ENCODE data around the gene BEND5. TPM values are rescaled to one million over a fixed set of nuclear protein-coding genes. Genes with fewer than 3 reads are reported as not detected.

The BEND5 gene
- total and polyA plus RNA-seq, 11 donors, result 0.85 to 6.4 (median 3.5) TPM

- Histone ChIP-seq H3K27me3 (no peaks in the 10 kb centered on the region), H3K9me3 (no peaks in the 10 kb centered on the region), H3K36me3 (peaks cover 0 to 33% (median 7%) of the 10 kb centered on the region in 9 donors), H3K4me1 (no peaks in the 10 kb centered on the region), H3K27ac (no peak overlapping the region), H3K4me3 (no peak overlapping the region)
- DNase-seq, result no peak
- intact Hi-C loops (cut with DNase I), result no loop called here
- 87 to 93% (median 91%) methylated on average over 5 of the region's 5 CpGs for WGBS, 4 donors
- no peak for TF ChIP-seq POLR2A (IDR thresholded peaks at IDR 0.05)
- TF ChIP-seq, protein P1, sequence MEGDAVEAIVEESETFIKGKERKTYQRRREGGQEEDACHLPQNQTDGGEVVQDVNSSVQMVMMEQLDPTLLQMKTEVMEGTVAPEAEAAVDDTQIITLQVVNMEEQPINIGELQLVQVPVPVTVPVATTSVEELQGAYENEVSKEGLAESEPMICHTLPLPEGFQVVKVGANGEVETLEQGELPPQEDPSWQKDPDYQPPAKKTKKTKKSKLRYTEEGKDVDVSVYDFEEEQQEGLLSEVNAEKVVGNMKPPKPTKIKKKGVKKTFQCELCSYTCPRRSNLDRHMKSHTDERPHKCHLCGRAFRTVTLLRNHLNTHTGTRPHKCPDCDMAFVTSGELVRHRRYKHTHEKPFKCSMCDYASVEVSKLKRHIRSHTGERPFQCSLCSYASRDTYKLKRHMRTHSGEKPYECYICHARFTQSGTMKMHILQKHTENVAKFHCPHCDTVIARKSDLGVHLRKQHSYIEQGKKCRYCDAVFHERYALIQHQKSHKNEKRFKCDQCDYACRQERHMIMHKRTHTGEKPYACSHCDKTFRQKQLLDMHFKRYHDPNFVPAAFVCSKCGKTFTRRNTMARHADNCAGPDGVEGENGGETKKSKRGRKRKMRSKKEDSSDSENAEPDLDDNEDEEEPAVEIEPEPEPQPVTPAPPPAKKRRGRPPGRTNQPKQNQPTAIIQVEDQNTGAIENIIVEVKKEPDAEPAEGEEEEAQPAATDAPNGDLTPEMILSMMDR (IDR thresholded peaks at IDR 0.05), result no peak
- no peak for ATAC-seq
These were observed 51.2 kb downstream of the BEND5 start for GRCh38 chr1:48725341-48726046.

DNA sequence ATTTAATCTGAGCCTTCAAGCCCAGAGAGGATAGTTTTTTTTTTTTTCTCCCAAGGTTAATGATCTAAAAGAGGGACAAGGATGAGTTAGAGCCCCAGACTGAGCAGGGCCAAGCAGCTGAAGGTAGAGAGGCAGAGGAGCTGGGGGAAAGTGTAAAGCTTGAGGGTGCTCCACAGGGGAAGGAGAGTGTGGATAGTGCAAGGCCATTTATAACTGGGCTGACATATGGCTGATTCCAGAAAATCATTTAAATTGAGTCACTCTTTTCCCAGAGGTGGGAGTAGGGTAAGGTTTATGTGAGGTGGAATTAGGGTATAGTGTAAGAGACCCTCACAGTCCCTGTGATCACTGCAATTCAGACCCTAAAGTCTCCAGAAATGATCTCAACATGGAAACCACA, 55.8 kb downstream of the BEND5 start:
- H3K36me3 ChIP-seq, result no peaks in the 10 kb centered on the region
- no peak overlapping the region for H3K27ac ChIP-seq
- no peak for ATAC-seq
- H3K27me3 ChIP-seq, result no peaks in the 10 kb centered on the region
- no peak overlapping the region for H3K4me3 ChIP-seq
- DNase-seq, result no peak
- no peaks in the 10 kb centered on the region for H3K4me1 ChIP-seq
- no peaks in the 10 kb centered on the region for H3K9me3 ChIP-seq
- intact Hi-C loops (cut with DNase I), result no loop called here
- TF ChIP-seq, protein P1 (IDR thresholded peaks at IDR 0.05), result no peak
- TF ChIP-seq POLR2A (IDR thresholded peaks at IDR 0.05), result no peak

- H3K27me3 ChIP-seq, result no peaks in the 10 kb centered on the region
- no peaks in the 10 kb centered on the region for H3K9me3 ChIP-seq
- TF ChIP-seq, protein P1 (IDR thresholded peaks at IDR 0.05), result no peak
- TF ChIP-seq POLR2A (IDR thresholded peaks at IDR 0.05), result no peak
- 75 to 84% (median 78%) methylated on average over 4 of the region's 4 CpGs for WGBS, 4 donors
- intact Hi-C loops (cut with DNase I), result no loop called here
- no peaks in the 10 kb centered on the region for H3K4me1 ChIP-seq
- H3K27ac ChIP-seq, result no peak overlapping the region
- ATAC-seq (no peak), DNase-seq (no peak)
- H3K36me3 ChIP-seq, result no peaks in the 10 kb centered on the region
- no peak overlapping the region for H3K4me3 ChIP-seq
These were observed 58.0 kb downstream of the BEND5 start for GRCh38 chr1:48718705-48719104.

GRCh38 chr1:48718116-48718630, 58.5 kb downstream of the BEND5 start:
- Histone ChIP-seq H3K27ac (no peak overlapping the region), H3K36me3 (no peaks in the 10 kb centered on the region), H3K4me3 (no peak overlapping the region), H3K4me1 (no peaks in the 10 kb centered on the region), H3K9me3 (no peaks in the 10 kb centered on the region), H3K27me3 (no peaks in the 10 kb centered on the region)
- intact Hi-C loops (cut with DNase I), result no loop called here
- ATAC-seq, result no peak
- DNase-seq, result no peak
- TF ChIP-seq, protein P1 (IDR thresholded peaks at IDR 0.05), result no peak
- no peak for TF ChIP-seq POLR2A (IDR thresholded peaks at IDR 0.05)
